Testis (tissue), 3 donors: ENCODE data around the gene MAML2. TPM values are rescaled to one million over a fixed set of nuclear protein-coding genes. Genes with fewer than 3 reads are reported as not detected.

Experiments used
- DNase-seq: peaks from one replicate; pipeline ENCODE4 v3.0.0-alpha.2; 2019
- H3K27ac ChIP-seq, 2 donors: fragments of 200-600 bp; sonication (generic); one replicate each; pipeline ENCODE4 v1.5.1; 2019
- H3K27me3 ChIP-seq: fragments of 200-600 bp; sonication (generic); one replicate; pipeline ENCODE4 v1.5.1; 2019
- H3K36me3 ChIP-seq: fragments of 200-600 bp; sonication (generic); one replicate; pipeline ENCODE4 v1.5.1; 2017; ENCODE audit warnings: low read depth; ENCODE audit errors: missing control alignments
- H3K4me1 ChIP-seq: fragments of 200-600 bp; sonication (generic); one replicate; pipeline ENCODE4 v1.5.1; 2019
- H3K4me3 ChIP-seq, 2 donors: fragments of 200-600 bp; sonication (generic); one replicate each; pipeline ENCODE4 v1.5.1; 2017 to 2019
- H3K9me3 ChIP-seq: fragments of 200-600 bp; sonication (generic); one replicate; pipeline ENCODE4 v1.5.1; 2017
- CTCF ChIP-seq, 3 experiments: fragments of 450-650 bp in 2 of 3; fragments of 200-600 bp in 1 of 3; sonication (generic) in 1 of 3; IDR thresholded peaks; one replicate each; pipeline ENCODE4 v1.5.1; 2016 to 2019; ENCODE audit warnings: antibody characterized with exemption in 3 of 3, mild to moderate bottlenecking in 2 of 3, moderate library complexity in 1 of 3
- POLR2A ChIP-seq: fragments of 450-650 bp; IDR thresholded peaks from one replicate; pipeline ENCODE4 v1.6.1; 2017; ENCODE audit warnings: antibody characterized with exemption, mild to moderate bottlenecking, moderate library complexity
- WGBS, 2 donors: methylation state at CpG; one replicate each; pipeline ENCODE4 v1.1.5; 2018; 5-methylcytosine and 5-hydroxymethylcytosine counted together
- intact Hi-C: fragments of 100-400 bp; cut with DNase I; formaldehyde crosslinking; loops from one replicate; pipeline ENCODE4 v1.15.1; 2023; ENCODE audit warnings: low total_unique reads
- polyA plus RNA-seq: library from polyadenylated mRNA; stranded (reverse); fragments of 350-450 nt; fragmentation: Illumina TruSeq; extraction: RNeasy Lipid Tissue Mini Kit (QIAGEN cat#74804); gene quantifications from one replicate; pipeline ENCODE4 v1.2.3, GENCODE V29; 2014; ENCODE audit warnings: low read depth, low replicate concordance; ENCODE audit not compliant: insufficient read depth
- total RNA-seq, 2 donors: library from RNA; depleted of rRNA; stranded (reverse); fragments of >200 nt; gene quantifications; one replicate each; pipeline ENCODE4 v1.2.3, GENCODE V29; 2016

The MAML2 gene
- total and polyA plus RNA-seq, 3 donors from 2014 or later: 5.1 to 23.6 (median 17.6) TPM

- no peaks in the 10 kb centered on the region for H3K36me3 ChIP-seq
- WGBS, 2 donors: 81 to 92% methylated on average over 2 of the region's 2 CpGs
- no peak overlapping the region for H3K4me3 ChIP-seq
- no peak overlapping the region for H3K27ac ChIP-seq
- TF ChIP-seq POLR2A (no peak), CTCF (IDR thresholded peaks at IDR 0.05) (no peak)
- H3K9me3 ChIP-seq: no peaks in the 10 kb centered on the region
- no peaks in the 10 kb centered on the region for H3K27me3 ChIP-seq
- intact Hi-C loops: no loop called here
- H3K4me1 ChIP-seq: no peaks in the 10 kb centered on the region
- no peak for DNase-seq
These were observed 279.9 kb downstream of the MAML2 start for GRCh38 chr11:96063053-96063452.

- Histone ChIP-seq H3K27ac (no peak overlapping the region), H3K4me3 (no peak overlapping the region), H3K27me3 (no peaks in the 10 kb centered on the region), H3K9me3 (no peaks in the 10 kb centered on the region), H3K4me1 (peaks cover 5% of the 10 kb centered on the region), H3K36me3 (no peaks in the 10 kb centered on the region)
- TF ChIP-seq POLR2A (no peak), CTCF (IDR thresholded peaks at IDR 0.05) (no peak)
- DNase-seq: no peak
- intact Hi-C loops: no loop called here
These were observed 280.9 kb downstream of the MAML2 start for GRCh38 chr11:96062134-96062533.

GRCh38 chr11:96061730-96062129 is 281.3 kb downstream of the MAML2 start:
- intact Hi-C loops: no loop called here
- 92 to 93% methylated on average over 3 of the region's 3 CpGs for WGBS, 2 donors
- Histone ChIP-seq H3K9me3 (no peaks in the 10 kb centered on the region), H3K4me1 (peaks cover 5% of the 10 kb centered on the region), H3K27me3 (no peaks in the 10 kb centered on the region), H3K27ac (no peak overlapping the region), H3K4me3 (no peak overlapping the region), H3K36me3 (no peaks in the 10 kb centered on the region)
- TF ChIP-seq POLR2A (no peak), CTCF (IDR thresholded peaks at IDR 0.05) (no peak)
- no peak for DNase-seq

GRCh38 chr11:96061069-96061468 is 281.9 kb downstream of the MAML2 start:
- Histone ChIP-seq H3K27ac (no peak overlapping the region), H3K4me1 (peaks cover 5% of the 10 kb centered on the region), H3K9me3 (no peaks in the 10 kb centered on the region), H3K4me3 (no peak overlapping the region), H3K27me3 (no peaks in the 10 kb centered on the region), H3K36me3 (no peaks in the 10 kb centered on the region)
- no peak for TF ChIP-seq POLR2A
- TF ChIP-seq CTCF (IDR thresholded peaks at IDR 0.05): no peak
- intact Hi-C loops: no loop called here
- no peak for DNase-seq
- WGBS, 2 donors: 69 to 75% methylated on average over 2 of the region's 2 CpGs

GRCh38 chr11:96057502-96057901 is 285.5 kb downstream of the MAML2 start:
- Histone ChIP-seq H3K9me3 (no peaks in the 10 kb centered on the region), H3K36me3 (no peaks in the 10 kb centered on the region), H3K27me3 (no peaks in the 10 kb centered on the region), H3K4me3 (no peak overlapping the region), H3K4me1 (peaks cover 5% of the 10 kb centered on the region), H3K27ac (peak overlapping the region; percentile 31 to 72)
- TF ChIP-seq CTCF (IDR thresholded peaks at IDR 0.05) (no peak), POLR2A (no peak)
- no peak for DNase-seq
- intact Hi-C loops: loop anchor here (10.0 kb wide), 1 partner anchor 287 kb away; the partner anchor contains the start of gene MAML2
- 29 to 44% methylated on average over 2 of the region's 2 CpGs for WGBS, 2 donors
